ENCODE data around the gene HDGFL2.
A peak's percentile ranks its signal among the peaks of the same experiment; 100 is the strongest.

HDGFL2 gene

DNA sequence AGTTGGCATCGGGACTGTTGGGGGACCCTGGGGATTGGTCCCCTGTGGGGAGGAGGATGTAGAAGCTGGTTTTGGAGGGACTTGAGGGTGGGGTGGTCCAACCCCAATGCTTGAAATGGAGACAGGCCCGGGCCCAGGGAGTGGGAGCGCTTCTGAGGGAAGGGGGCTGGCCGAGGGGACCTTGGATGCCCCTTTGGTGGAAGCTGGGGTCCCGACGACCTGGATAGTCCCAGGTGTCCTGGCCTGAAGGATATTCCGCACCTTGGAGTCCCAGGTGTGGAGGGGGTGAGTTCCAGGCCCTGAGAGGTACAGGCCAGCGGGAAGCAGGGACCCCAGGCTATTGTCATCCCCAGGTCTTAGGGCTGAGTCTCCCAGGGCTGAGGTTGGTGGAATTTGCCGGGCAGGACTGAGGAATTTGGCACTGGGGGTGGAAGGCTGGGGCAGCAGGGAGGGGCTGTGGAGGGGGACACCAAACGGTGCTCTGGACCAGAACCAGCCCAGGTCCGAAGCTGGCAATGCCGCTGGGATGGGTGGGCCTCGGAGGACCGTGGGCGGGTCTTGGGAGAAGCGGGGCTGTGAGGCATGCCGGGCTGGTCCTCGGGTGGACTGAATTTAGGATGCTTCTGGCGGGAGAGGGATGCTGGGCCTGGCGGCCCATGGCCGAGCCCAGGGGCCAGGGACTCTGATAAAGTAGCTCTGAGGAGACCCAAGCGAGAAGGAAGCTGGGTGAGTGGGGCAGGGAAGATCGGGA is 1.8 kb downstream of the HDGFL2 start:
- TF ChIP-seq, protein P1, sequence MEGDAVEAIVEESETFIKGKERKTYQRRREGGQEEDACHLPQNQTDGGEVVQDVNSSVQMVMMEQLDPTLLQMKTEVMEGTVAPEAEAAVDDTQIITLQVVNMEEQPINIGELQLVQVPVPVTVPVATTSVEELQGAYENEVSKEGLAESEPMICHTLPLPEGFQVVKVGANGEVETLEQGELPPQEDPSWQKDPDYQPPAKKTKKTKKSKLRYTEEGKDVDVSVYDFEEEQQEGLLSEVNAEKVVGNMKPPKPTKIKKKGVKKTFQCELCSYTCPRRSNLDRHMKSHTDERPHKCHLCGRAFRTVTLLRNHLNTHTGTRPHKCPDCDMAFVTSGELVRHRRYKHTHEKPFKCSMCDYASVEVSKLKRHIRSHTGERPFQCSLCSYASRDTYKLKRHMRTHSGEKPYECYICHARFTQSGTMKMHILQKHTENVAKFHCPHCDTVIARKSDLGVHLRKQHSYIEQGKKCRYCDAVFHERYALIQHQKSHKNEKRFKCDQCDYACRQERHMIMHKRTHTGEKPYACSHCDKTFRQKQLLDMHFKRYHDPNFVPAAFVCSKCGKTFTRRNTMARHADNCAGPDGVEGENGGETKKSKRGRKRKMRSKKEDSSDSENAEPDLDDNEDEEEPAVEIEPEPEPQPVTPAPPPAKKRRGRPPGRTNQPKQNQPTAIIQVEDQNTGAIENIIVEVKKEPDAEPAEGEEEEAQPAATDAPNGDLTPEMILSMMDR (IDR thresholded peaks at IDR 0.05) = no peak
- peak overlapping the region; percentile 79 for H3K27ac Mint-ChIP-seq
- DNase-seq = peak; percentile 36
- H3K4me3 Mint-ChIP-seq = peak overlapping the region; percentile 92
- H3K4me1 Mint-ChIP-seq = peaks cover 21% of the 10 kb centered on the region
- peaks cover 3% of the 10 kb centered on the region for H3K27me3 Mint-ChIP-seq (ENCODE audit: low read depth, poor library complexity)
- H3K9me3 Mint-ChIP-seq = peaks cover 3% of the 10 kb centered on the region
- H3K36me3 Mint-ChIP-seq (ENCODE audit: low read depth) = peaks cover 20% of the 10 kb centered on the region

DNA sequence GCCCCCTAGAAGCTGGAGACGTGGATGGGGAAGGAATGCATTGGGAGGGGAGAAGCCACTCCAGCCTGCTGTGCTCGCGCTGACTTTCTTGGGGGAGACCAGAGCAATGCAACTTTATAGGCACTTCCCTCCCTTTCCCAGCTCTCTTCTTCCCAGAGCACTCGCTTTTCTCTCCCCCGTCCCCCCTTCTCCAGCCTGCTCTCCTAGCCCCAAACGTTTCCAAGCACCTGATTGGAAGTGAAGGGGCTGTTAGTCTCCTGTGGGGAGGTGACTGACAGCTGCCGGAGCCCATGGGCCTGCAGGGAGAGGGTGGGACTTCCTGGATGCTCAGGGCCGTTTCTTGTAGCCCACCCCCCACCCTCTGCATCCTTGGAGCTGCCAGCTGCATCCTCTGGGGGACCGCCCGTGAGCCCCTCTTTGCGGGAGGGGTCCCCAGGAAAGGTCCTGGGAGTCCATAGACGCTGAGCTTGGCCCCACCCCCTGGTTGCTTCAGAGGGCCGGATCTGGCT is 2.5 kb downstream of the HDGFL2 start:
- peaks cover 1% of the 10 kb centered on the region for H3K9me3 Mint-ChIP-seq
- peaks cover 2% of the 10 kb centered on the region for H3K27me3 Mint-ChIP-seq (ENCODE audit: low read depth, poor library complexity)
- H3K4me1 Mint-ChIP-seq = peaks cover 21% of the 10 kb centered on the region
- peak overlapping the region; percentile 79 for H3K27ac Mint-ChIP-seq
- peak overlapping the region; percentile 92 for H3K4me3 Mint-ChIP-seq
- TF ChIP-seq, protein P1 (IDR thresholded peaks at IDR 0.05) = no peak
- peak; percentile 74 for DNase-seq
- H3K36me3 Mint-ChIP-seq (ENCODE audit: low read depth) = peaks cover 23% of the 10 kb centered on the region

DNA sequence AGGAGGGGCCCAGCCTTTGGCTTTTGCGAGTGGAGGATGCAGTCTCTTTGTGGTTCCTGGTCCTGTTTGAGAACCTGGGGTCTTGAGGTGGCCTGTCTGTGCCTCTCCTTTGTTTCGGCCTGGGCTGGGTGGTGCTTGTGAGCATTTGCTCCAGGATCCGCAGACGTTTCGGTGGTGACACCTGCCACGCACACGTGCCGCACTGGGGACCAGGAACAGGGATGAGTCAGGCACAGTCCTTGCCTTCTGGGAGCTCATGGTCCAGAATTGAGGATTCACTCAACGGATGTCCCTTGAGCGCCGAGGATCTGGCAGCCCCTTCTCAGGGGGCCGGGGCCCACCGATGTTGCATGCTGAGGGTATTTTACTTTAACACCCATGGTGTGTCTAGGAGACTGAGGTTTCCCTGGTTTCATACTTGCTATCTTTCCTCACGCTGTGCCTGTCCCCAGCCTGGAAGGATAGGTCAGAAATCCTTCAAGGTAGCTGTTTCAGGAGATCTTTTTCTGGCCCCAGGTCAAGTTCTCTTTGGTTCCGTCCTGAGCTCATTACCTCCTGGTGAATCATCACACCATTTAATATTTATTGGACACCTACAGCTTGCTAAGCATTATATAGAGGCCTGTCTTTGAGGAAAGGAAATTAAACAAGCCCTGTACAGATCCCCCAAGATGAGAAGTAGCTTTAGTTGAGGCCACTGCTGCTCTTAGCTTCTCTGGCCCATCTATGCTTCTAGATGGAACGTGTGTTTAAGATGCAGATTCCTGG is 5.1 kb downstream of the HDGFL2 start:
- Mint-ChIP-seq H3K27me3 (ENCODE audit: low read depth, poor library complexity) (peaks cover 2% of the 10 kb centered on the region), H3K9me3 (no peaks in the 10 kb centered on the region), H3K36me3 (ENCODE audit: low read depth) (peaks cover 32% of the 10 kb centered on the region), H3K4me1 (peaks cover 16% of the 10 kb centered on the region), H3K4me3 (no peak overlapping the region), H3K27ac (no peak overlapping the region)
- TF ChIP-seq, protein P1 (IDR thresholded peaks at IDR 0.05) = no peak
- no peak for DNase-seq

DNA sequence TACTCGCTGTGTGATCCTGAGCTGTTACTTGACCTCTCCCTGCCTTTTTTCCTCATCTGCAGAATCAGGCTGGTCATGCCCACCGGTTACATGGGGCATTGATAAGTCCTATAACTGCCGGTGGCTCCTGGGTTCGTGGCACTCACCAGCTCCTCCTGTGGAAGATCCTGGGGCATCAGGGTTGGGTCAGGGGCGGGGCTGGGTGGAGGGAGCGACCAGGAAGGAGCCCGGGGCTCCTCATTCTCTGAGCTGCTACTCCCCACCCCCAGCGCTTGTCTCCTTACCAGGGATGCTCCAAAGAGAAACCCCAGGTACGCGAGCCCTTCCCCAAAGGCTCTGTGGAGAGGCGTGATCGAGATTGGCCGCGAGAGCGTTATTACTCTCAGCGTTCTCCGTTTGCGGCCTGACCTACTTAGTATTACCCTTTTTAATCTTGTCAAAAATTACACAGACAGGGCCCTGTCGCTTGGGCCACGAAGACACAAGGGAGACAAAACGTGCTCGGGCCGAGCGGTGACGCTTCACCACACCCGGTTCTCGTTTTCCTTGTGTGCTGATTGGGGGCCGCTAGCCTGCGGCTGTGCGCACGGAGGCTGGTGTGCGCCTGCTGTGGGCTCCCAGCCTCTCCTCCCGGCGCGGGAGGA is 10.7 kb downstream of the HDGFL2 start:
- H3K27me3 Mint-ChIP-seq (ENCODE audit: low read depth, poor library complexity) = peaks cover 5% of the 10 kb centered on the region
- no peak for DNase-seq
- H3K9me3 Mint-ChIP-seq = no peaks in the 10 kb centered on the region
- H3K4me3 Mint-ChIP-seq = no peak overlapping the region
- H3K36me3 Mint-ChIP-seq (ENCODE audit: low read depth) = peaks cover 44% of the 10 kb centered on the region
- no peaks in the 10 kb centered on the region for H3K4me1 Mint-ChIP-seq
- TF ChIP-seq, protein P1 (IDR thresholded peaks at IDR 0.05) = no peak
- H3K27ac Mint-ChIP-seq = no peak overlapping the region

DNA sequence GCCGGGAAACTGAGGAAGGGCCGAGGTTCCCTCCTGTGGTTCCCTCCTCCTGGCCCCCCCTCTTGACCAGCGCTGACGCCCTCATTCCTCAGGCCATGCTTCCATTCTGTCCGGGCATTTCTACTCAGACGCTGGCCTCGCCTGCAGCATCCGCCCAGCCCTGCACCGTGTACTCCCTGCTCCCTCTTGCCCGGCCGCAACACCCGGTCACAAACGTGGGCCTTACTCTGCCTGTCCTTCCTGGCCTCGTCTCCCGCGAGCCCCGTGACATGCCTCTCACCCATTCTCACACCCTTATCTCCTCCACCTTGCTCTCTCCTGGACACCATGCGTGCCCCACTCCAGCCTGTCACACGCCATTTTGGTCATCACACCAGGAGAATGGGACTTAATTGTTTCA is 11.3 kb downstream of the HDGFL2 start:
- peaks cover 5% of the 10 kb centered on the region for H3K27me3 Mint-ChIP-seq (ENCODE audit: low read depth, poor library complexity)
- no peaks in the 10 kb centered on the region for H3K9me3 Mint-ChIP-seq
- peaks cover 43% of the 10 kb centered on the region for H3K36me3 Mint-ChIP-seq (ENCODE audit: low read depth)
- H3K27ac Mint-ChIP-seq = peak overlapping the region; percentile 96
- TF ChIP-seq, protein P1 (IDR thresholded peaks at IDR 0.05) = no peak
- DNase-seq = no peak
- no peak overlapping the region for H3K4me3 Mint-ChIP-seq
- H3K4me1 Mint-ChIP-seq = no peaks in the 10 kb centered on the region
